SU-DHL-6 (cell line): Measurements from ENCODE around the gene INAFM2.

Experiments used
- H2AFZ ChIP-seq: fragments of 200-600 bp; sonication (generic); 2 replicates; pipeline ENCODE4 v1.6.1; 2014; ENCODE audit warnings: low read depth, mild to moderate bottlenecking, moderate library complexity, mixed read lengths, antibody characterized with exemption, low read length; ENCODE audit not compliant: severe bottlenecking
- H3F3A ChIP-seq: fragments of 200-600 bp; shearing (Covaris generic); 2 replicates; pipeline ENCODE4 v1.6.0; 2016; ENCODE audit warnings: antibody characterized with exemption, mild to moderate bottlenecking; ENCODE audit not compliant: insufficient read depth
- H3K27ac ChIP-seq: fragments of 200-600 bp; sonication (generic); 2 replicates; pipeline ENCODE4 v1.5.1; 2016; ENCODE audit warnings: low read depth, mild to moderate bottlenecking, low read length, moderate library complexity, mixed read lengths
- H3K27me3 ChIP-seq: fragments of 200-600 bp; sonication (generic), shearing (Covaris generic); 2 replicates; pipeline ENCODE4 v1.6.0; 2014; ENCODE audit warnings: mild to moderate bottlenecking, low read length
- H3K36me3 ChIP-seq: fragments of 200-600 bp; sonication (generic); 2 replicates; pipeline ENCODE4 v1.6.1; 2014; ENCODE audit warnings: mild to moderate bottlenecking, low read length, mixed read lengths
- H3K4me2 ChIP-seq: fragments of 300-600, 200-600 bp; shearing (Covaris generic), sonication (generic); 2 replicates; pipeline ENCODE4 v1.6.0; 2014; ENCODE audit warnings: low read length, low read depth, mild to moderate bottlenecking; ENCODE audit not compliant: poor library complexity, severe bottlenecking
- H3K4me3 ChIP-seq: fragments of 200-600 bp; sonication (generic); 2 replicates; pipeline ENCODE4 v1.5.1; 2014; ENCODE audit warnings: antibody characterized with exemption, low read length, mild to moderate bottlenecking, mixed read lengths; ENCODE audit not compliant: insufficient read depth, poor library complexity, severe bottlenecking
- H3K79me2 ChIP-seq: fragments of 200-600 bp; sonication (generic); 2 replicates; pipeline ENCODE4 v1.6.1; 2014; ENCODE audit warnings: mild to moderate bottlenecking, low read length, moderate library complexity; ENCODE audit not compliant: insufficient read depth
- H3K9ac ChIP-seq: fragments of 200-600 bp; sonication (generic); 2 replicates; pipeline ENCODE4 v1.7.0; 2014; ENCODE audit warnings: mild to moderate bottlenecking, low read length
- H3K9me2 ChIP-seq: fragments of 200-600 bp; sonication (generic); replicated peaks from 2 replicates; pipeline ENCODE4 v1.6.1; 2014; ENCODE audit warnings: low read length; ENCODE audit not compliant: insufficient read depth
- H3K9me3 ChIP-seq: fragments of 200-600 bp; sonication (generic); 2 replicates; pipeline ENCODE4 v1.6.1; 2014; ENCODE audit warnings: low read length, mixed read lengths; ENCODE audit not compliant: insufficient read depth
- H4K20me1 ChIP-seq: fragments of 200-600 bp; sonication (generic); 2 replicates; pipeline ENCODE4 v1.6.1; 2014; ENCODE audit warnings: low read depth, mild to moderate bottlenecking, antibody characterized with exemption, low read length, moderate library complexity, mixed read lengths
- CTCF ChIP-seq: fragments of 200-600 bp; sonication (generic); IDR thresholded peaks from one replicate; pipeline ENCODE4 v1.5.1; 2017; ENCODE audit warnings: antibody characterized with exemption, mild to moderate bottlenecking, low read length, moderate library complexity; ENCODE audit not compliant: insufficient read depth, poor library complexity, severe bottlenecking
- EZH2phosphoT487 ChIP-seq: fragments of 200-600 bp; sonication (generic), shearing (Covaris generic); conservative IDR thresholded peaks from 2 replicates; pipeline ENCODE4 v1.6.1; 2018; ENCODE audit warnings: mild to moderate bottlenecking, antibody characterized with exemption, low read length, moderate library complexity, mixed read lengths

INAFM2 gene

DNA sequence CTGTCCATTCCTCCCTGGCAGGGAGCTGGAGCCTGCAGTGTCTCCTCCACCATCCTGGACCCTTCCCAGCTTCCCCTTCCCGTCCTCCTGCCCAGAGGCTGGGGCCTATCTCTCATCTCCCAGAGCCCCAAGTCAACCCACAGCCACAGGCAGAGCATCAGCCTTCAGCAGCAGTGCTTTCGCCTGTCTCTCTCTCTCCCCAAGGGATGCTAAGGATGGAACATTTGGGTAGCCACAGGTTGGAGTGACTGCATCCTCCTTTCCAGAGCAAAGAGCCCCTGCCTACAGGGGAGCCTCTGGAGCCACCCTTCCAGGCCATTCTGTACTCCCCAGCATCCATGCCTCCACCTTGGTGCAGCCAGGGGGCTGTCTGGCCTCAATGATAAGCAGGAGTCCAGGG lies 19.9 kb upstream of the INAFM2 start:
- H3K79me2 ChIP-seq: no peaks in the 10 kb centered on the region
- H3K27me3 ChIP-seq: no peaks in the 10 kb centered on the region
- no peak overlapping the region for H3K4me2 ChIP-seq
- no peak overlapping the region for H3K27ac ChIP-seq
- H3K36me3 ChIP-seq: no peaks in the 10 kb centered on the region
- H3F3A ChIP-seq: no peaks in the 10 kb centered on the region
- no peaks in the 10 kb centered on the region for H3K9me2 ChIP-seq
- H3K9ac ChIP-seq: no peak overlapping the region
- TF ChIP-seq CTCF: no peak
- TF ChIP-seq EZH2phosphoT487: no peak
- no peak overlapping the region for H3K4me3 ChIP-seq
- no peaks in the 10 kb centered on the region for H4K20me1 ChIP-seq
- H3K9me3 ChIP-seq: peaks cover 3% of the 10 kb centered on the region; the same call in 1 of the 2 replicates
- no peak overlapping the region for H2AFZ ChIP-seq

GRCh38 chr15:40305281-40305680 lies 18.2 kb upstream of the INAFM2 start:
- Histone ChIP-seq H3K4me2 (no peak overlapping the region), H3K9me2 (no peaks in the 10 kb centered on the region), H3K9me3 (no peaks in the 10 kb centered on the region; the same call in 1 of the 2 replicates), H3K79me2 (no peaks in the 10 kb centered on the region), H3K36me3 (no peaks in the 10 kb centered on the region), H3K4me3 (no peak overlapping the region), H3K9ac (no peak overlapping the region), H3K27ac (no peak overlapping the region), H2AFZ (no peak overlapping the region), H3F3A (no peaks in the 10 kb centered on the region), H3K27me3 (no peaks in the 10 kb centered on the region), H4K20me1 (no peaks in the 10 kb centered on the region)
- TF ChIP-seq EZH2phosphoT487 (no peak), CTCF (no peak)

GRCh38 chr15:40306371-40306770 lies 17.1 kb upstream of the INAFM2 start:
- H3K27ac ChIP-seq: no peak overlapping the region
- H3K36me3 ChIP-seq: no peaks in the 10 kb centered on the region
- H3K27me3 ChIP-seq: no peaks in the 10 kb centered on the region
- no peak overlapping the region for H3K9ac ChIP-seq
- TF ChIP-seq EZH2phosphoT487 (no peak), CTCF (no peak)
- H4K20me1 ChIP-seq: no peaks in the 10 kb centered on the region
- no peaks in the 10 kb centered on the region for H3F3A ChIP-seq
- H3K9me3 ChIP-seq: no peaks in the 10 kb centered on the region
- H3K79me2 ChIP-seq: no peaks in the 10 kb centered on the region
- H3K9me2 ChIP-seq: no peaks in the 10 kb centered on the region
- H3K4me2 ChIP-seq: no peak overlapping the region
- H2AFZ ChIP-seq: no peak overlapping the region
- no peak overlapping the region for H3K4me3 ChIP-seq

- H3K9me3 ChIP-seq: no peaks in the 10 kb centered on the region
- H3K9me2 ChIP-seq: no peaks in the 10 kb centered on the region
- no peak overlapping the region for H3K27ac ChIP-seq
- no peaks in the 10 kb centered on the region for H3K79me2 ChIP-seq
- no peak overlapping the region for H3K9ac ChIP-seq
- no peaks in the 10 kb centered on the region for H3K27me3 ChIP-seq
- no peak overlapping the region for H2AFZ ChIP-seq
- H3F3A ChIP-seq: no peaks in the 10 kb centered on the region
- H3K36me3 ChIP-seq: no peaks in the 10 kb centered on the region
- no peaks in the 10 kb centered on the region for H4K20me1 ChIP-seq
- TF ChIP-seq EZH2phosphoT487 (no peak), CTCF (no peak)
- no peak overlapping the region for H3K4me2 ChIP-seq
- no peak overlapping the region for H3K4me3 ChIP-seq
These were observed 16.6 kb upstream of the INAFM2 start for GRCh38 chr15:40306908-40307307.
